SIG-M5 treated with dmso at 0.1 percent for 504 hours (cell line): ENCODE measurements around the gene HERC6.
"Not testable (repeated sequence)": the region's sequence is repeated elsewhere in the genome, so short reads cannot be mapped to it uniquely, and the experiment has no call there.

ENCODE experiments used
- DNase-seq: peaks from one replicate; lab custom pipeline; 2025; ENCODE audit not compliant: unreplicated experiment; lab: John Stamatoyannopoulos, UW

The HERC6 gene

DNA sequence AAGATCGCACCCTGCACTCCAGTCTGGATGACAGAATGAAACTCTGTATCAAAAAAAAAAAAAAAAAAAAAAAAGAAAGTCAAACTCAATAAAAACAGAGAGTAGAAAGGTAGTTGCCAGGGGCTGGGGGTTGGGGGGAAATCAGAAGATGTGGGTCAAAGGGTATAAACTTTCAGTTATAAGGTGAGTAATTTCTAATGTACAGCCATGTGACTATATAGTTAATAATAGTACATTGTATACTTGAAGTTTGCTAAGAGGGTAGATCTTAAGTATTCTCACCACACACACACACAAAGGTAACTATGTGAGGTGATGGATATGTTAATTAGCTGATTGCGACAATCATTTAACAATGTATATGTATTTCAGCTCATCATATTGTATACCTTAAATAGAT is 11.5 kb downstream of the HERC6 start:
- no peak for DNase-seq

DNA sequence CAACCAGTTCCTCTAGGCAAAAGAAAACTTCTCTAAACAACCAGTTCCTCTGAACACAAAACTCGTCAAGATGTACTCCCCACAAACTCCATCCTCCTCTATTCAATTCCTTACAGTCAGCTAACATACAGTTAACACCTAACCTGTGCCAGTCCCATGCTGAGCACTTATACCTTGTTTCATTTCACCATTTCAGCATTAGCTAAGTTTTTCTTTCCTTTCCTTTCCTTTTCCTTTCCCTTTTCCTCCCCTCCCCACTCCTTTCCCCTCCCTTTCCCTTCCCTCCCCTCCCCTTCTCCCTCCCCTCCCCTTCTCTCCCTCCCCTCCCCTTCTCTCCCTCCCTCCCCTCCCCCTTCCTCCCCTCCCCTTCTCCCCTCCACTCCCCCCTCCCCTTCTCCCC is 13.1 kb downstream of the HERC6 start:
- no peak for DNase-seq

DNA sequence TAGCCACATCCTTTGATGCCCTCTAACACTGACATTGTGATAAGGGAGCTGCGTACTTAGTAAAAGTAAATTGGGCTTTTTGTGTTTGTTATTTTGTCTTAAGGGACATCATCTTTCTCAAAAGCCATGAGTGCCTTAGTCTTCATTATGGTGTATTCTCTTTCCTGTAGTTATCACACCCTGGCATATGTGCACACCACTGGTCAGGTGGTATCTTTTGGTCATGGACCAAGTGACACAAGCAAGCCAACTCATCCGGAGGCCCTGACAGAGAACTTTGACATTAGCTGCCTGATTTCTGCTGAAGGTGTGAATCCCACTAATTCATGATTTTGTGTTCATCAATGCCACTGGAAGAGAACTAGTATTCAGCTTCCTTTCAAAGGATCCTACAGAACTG is 18.0 kb downstream of the HERC6 start:
- DNase-seq: no peak

DNA sequence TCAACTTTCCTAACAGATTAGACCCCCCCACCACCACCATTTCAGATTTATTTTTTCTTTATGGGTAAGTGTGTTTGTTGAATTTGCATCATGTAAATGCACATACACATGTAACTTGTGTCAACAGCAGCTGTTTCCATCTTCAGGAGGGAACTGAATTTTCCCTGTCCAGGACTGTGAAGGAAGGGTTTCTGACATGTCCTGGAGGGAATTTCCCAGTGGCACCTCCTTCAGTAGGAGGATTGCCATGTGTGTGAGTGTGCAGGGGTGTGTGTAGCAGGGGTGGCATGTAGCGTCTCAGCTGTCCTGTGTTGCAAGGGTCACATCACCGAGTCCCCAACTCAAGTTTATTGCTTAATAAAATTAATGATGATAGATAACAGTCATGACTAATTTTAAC is 19.7 kb downstream of the HERC6 start:
- no peak for DNase-seq

DNA sequence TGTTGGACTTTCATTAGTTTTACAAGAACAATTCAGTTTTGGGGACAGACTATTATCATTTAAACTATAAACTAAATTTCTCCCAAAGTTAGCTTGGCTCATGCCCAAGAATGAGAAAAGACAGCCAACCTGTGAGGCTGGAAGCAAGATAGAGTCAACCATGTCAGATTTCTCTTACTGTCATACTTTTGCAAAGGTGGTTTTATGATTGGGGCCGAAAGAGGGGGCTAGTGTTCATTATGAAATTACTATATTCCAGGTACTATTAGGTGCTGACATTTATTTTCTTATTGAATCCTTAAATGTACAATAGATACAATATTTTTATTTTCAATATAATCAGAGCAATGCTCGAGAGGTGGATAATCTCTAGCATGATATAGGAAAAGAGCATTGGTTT is 30.6 kb downstream of the HERC6 start:
- DNase-seq: no peak

DNA sequence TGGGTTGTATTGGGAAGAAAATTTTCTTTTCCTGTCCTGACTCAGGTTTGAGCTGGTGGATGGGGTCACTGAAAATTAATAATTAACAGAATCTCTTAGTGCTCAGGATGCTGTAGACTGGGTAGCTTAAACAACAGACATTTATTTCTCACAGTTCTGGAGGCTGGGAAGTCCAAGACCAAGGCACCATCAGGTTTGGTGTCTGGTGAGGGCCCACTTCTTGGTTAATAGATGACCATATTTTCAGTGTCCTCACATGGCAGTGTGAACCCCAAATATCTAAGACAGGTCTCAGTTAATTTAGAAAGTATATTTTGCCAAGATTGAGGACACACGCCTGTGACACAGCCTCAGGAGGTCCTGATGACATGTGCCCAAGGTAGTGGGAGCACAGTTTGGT is 31.1 kb downstream of the HERC6 start:
- DNase-seq: no peak

DNA sequence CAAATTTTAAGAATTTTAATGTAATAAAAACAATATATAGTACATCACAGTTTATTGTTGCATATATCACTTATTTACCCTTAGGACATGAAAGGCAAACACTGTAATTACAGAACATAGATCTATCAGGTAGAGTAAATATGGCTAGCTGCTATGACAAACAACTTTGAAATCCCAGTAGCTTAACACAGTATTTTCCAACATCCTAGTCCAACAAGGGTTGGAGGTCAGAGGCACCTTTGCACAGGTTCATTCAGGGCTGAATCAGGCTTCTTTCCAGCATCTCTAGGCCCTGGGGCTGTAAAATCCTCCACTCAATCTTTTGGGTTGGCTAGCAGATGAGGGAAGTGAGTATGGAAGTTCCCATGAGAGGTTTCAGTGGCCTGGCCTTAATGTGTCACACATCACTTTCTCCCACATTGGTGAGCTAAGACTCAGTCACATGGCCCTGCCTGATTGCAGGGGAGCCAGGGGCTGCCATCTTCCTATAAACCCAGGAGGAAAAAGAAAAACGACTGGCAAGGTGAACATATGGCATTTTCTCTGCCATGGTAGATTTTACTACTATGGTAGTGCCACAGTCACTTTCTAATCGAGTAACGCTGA is 32.9 kb downstream of the HERC6 start:
- peak; percentile 28 for DNase-seq

DNA sequence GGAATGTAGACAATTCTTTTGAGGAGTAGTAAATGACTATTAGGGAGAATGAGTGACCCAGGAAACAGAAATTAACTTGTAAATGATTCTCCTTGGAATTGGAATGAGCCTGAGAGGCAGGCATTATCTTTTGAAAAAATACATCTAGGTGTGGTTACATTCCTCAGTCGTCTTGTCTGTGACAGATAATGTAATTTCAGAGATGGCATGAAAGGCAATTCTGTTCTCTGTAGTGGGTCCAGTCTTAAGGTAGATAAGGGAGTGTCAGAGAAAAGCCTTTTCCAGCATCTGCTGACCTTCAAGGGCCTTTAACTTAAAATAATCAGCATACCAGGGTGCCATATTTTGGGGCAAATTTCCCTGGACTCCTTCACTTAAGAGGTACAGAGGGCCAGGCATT is 35.1 kb downstream of the HERC6 start:
- no peak for DNase-seq

DNA sequence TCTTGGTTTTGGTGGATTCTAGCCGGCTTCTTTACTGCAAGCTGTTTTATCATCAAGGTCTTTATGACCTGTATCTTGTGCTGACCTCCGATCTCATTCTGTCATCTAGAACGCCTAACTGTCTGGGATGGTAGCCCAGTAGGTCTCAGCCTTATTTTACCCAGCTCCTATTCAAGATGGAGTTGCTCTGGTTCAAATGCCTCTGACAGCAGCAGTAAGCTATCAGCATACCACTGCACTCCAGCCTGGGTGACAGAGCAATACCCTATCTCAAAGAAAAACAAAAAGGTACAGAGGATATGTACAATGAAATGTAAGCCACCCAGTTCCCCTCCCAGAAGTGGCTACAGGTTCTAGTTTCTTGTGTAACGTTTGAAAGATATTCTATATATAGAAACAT is 36.1 kb downstream of the HERC6 start:
- no peak for DNase-seq

DNA sequence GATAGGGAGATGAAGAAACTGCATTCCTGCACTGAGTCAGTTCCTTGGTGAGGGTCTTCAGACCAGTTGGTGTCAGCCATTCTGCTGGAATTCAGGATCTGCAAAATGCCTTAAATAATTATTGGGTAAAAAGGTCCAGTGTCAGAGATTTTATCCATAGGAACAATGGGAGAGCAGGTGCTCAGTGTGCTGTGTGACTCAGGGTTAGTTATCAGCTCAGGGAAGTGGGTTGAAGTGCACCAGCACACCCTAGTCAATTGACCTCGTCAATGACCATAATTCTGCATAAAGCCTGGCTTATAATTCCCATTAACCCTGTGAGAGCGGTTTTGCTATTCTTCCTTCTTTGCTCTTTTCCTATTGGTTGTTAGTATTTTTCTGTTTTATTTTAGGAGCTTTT is 37.3 kb downstream of the HERC6 start:
- DNase-seq: no peak

DNA sequence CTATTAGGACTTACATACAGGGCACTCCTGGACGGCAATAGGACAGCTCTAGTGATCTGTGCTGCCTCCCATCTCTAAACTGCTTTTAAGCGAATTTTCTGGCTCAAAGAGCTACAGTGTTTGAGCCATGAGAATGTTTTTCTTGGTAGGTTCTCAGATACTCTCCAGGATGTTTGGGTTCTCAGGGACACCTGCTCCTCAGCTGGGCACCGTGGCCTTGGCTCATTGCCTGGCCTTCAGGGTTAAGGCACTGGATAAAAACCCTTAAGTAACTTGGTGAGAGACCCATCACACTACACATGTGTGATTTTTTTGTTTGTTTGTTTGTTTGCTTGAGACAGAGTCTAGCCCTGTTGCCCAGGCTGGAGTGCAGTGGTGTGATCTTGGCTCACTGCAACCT is 39.8 kb downstream of the HERC6 start:
- no peak for DNase-seq

DNA sequence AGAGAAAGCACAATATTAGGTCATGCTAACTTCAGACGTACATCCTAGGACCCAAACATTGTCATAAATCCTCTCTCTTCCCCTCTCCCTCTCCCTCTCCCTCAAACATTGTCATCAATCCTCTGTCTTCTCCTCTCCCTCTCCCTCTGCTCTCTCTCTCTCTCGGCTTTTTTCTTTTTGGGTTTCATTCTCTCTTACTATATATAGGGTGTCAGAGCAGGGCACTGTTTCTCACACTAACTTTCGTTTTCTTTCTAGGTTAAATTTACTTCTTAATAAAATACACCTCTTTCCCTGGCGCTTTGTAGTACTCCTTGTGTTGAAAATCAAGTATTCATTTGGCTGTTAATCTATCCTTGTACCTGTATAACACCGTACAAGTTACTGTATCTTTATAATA is 41.2 kb downstream of the HERC6 start:
- no peak for DNase-seq

DNA sequence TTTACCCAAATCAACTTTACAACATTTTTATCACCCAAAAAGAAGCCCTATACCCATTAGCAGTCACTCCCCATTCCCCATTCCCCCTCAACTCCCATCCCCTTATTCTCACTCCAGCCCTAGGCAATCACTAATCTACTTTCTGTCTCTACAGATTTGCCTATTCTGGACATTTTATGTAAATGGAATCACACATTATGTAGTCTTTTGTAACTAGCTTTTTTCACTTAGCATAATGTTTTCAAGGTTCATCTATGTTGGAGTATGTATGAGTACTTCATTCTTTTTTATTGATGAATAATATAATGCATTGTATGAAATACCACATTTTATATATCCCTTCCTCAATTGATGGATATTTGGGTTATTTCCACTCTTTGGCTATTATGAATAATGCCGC is 42.2 kb downstream of the HERC6 start:
- DNase-seq: no peak

DNA sequence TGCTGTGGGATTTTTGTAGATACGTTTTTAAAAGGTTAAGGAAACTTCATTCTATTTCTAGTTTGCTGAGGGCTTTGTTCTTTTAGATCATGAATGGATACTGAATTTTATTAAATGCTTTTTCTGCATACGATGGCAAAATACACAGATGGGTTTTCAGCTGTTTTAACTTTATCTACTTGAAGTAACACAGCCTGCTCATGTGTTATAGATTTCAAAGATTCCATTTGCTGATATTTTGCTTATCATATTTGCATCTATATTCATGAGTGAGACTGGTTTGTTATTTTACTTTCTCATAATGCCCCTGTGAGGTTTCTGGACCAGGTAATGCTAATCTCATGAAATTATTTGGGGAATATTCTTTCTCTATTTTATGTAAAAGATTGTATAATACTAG is 43.8 kb downstream of the HERC6 start:
- no peak for DNase-seq

DNA sequence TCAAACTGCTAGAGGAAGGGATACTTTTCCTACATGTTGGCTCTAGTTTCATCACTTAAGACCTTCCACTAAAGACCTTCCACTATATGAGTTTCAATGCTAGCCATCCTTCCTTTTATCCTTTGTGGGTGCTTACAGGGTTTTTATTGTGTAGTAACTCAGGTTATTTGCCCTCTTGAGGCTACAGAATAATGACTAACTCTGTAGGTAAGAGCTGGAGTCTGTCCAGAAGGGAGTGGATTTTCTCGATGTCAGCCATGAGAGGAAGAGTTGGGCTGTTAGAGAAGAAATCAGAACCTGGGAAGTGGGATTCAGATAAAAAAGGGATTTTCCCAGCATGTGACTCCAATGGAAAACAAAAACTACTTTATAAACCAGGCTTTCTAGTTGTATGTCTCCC is 50.7 kb downstream of the HERC6 start:
- no peak for DNase-seq

DNA sequence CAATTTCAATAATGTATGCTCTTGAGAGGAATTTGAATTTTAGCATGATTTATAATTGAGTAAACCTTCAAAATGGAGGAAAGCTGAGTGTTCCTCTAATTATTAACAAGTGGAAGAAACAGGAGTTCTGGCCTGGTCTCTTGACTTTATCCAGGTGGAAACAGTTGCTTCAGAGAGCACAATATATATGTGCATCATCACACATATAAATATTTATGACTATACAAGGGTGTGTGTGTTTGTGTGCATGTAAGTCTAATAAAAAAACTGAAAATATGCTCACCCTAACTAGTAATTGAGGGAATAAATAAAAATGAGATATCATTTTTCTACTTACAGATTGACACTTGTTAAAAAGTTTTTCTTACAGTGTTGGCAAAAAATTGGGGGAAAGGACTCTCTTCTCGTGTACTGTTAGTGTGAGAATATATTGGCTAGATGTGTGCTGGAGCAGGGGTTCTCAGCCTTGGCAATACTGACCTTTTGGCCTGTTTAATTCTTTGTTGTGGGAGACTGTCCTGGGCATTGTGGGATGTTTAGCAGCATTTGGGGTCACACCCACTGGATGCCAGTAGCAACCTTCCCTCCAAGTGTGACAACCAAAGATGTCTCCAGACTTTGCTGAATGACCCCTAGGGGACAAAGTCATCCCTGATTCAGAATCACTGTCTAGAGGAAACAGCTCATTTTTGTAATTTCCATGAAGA is 57.5 kb downstream of the HERC6 start:
- no peak for DNase-seq

DNA sequence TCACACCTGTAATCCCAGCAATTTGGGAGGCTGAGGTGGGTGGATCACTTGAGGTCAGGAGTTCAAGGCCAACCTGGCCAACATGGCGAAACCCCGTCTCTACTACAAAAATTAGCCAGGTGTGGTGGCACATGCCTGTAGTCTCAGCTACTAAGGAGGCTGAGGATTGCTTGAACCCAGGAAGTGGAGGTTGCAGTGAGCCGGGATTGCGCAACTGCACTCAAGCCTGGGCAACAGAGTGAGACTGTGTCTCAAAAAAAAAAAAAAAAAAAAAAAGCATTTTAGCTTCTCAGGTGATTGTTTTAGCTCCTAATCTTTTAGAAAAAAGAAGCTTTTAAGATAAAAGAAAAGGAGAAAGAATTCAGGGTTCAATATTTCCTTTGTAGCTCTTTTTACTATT is 59.2 kb downstream of the HERC6 start:
- DNase-seq: not testable (repeated sequence)

DNA sequence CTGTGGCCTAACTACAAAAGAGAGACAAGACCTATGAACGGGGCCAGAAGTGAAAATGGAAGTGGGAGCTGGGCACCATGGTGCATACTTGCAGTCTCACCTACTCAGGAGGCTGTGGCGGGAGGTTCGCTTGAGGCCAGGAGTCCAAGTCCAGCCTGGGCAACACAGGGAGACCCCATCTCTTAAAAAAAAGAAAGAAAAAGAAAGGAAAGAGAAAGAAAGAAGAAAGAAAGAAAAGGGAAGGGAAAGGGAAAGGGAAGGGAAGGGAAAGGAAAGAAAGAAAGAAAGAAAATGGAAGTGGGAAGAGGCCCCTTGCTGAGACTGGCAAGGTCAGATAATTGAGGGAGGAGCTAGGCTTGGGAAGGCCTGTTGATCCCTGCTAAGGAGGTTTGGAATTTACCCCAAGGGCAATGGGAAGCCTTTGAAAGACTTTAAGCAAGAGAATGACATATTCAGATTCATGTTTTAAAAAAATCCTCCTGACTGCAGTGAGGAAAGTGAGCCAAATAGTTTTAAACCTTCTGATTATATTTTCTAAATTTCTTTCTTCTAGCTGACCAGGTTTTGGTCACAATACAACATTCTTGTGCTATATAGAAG is 60.6 kb downstream of the HERC6 start:
- no peak for DNase-seq

DNA sequence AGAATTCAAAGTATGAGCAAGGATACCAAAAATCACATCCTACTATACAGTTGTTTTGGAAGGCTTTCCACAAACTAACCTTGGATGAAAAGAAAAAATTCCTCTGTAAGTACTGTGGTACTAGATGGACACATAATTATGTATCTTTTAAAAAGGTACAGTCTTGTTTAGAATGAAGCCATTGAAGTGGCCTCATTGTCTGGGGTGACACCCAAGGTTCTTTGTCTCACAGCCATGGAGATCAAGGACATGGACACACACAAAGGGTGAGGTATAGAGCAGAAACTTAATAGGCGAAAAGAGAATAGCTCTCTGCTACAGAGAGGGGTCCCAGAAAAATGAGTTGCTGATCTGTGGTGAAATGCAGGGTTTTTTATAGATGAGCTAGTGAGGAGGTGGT is 61.5 kb downstream of the HERC6 start:
- no peak for DNase-seq

DNA sequence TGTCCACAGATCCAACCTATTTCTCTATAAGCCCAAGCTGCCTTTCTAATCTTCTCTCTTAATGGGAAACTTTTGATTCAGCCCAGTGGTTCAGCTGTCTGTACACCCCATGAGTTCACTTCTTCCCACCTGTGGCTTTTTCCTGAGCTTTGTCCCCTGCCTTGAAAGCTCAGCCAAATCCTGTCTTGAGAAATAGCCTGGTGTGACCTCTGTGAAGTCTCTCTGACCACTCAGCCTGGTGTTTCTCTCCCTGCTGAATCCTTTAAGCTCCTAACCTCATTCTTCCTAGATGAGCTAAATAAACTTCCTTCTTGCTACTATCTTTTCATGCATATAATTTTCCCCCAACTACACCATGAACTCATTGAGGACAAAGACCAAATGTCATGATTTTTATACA is 63.0 kb downstream of the HERC6 start:
- DNase-seq: no peak

DNA sequence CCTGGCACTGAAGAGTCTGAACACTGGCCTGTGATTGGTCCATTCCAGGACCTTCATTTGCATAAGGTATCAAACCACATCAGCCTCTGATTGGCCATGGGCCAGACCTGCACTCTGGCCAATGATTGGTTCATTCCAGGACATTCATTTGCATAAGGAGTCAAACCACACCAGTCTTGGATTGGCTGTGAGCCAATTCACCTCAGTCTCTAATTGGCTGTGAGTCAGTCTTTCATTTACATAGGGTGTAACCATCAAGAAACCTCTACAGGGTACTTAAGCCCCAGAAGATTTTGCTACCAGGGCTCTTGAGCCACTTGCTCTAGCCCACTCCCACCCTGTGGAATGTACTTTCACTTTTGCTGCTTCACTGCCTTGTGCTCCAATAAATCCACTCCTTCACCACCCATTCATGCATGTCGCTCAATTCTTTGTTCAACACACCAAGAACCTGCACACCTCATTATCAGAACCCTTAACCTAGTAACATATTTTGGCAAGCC is 64.1 kb downstream of the HERC6 start:
- no peak for DNase-seq

DNA sequence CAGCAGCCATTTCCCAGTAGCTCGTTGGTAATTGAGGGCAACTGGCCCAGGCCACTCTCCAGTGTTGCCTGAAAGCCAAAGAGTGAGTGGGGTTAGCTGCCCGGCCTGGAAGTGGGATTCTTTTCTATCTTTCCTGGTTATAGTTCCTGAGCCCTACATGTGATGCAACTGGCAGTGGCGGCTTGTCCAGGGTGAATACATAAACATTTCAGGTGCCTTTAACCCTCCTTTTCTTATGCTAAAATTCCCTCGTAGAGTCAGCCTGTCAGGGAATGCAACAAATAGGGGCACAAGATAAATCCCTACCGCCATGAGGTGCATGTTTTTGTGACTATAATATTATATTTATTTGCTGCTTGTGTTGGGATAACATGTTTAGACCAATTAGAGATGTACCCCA is 64.8 kb downstream of the HERC6 start:
- no peak for DNase-seq

DNA sequence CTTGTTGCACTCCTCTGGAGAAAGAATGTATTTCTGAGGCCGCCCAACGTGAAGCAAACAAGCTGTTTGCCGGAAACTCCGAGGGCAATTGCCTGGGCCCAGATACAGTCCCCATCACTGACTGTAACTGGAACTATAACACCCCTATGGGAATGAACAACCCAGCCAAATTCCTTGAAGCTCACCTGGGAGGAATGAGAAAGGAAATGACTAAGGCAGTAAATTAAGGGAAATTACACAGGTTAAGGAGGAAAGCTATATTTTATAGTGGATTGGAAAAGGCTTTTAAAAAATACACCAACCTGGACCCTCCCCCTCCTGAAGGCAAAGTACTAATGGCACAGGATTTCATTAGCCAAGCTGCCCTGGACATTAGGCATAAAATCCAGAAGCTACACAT is 66.6 kb downstream of the HERC6 start:
- DNase-seq: no peak
